Measurements from ENCODE around the gene FIGN. TPM values are rescaled to one million over a fixed set of nuclear protein-coding genes. Genes with fewer than 3 reads are reported as not detected.

Gene FIGN
- total and polyA plus RNA-seq, 10 of the 15 experiments (the other 5 are each of a cell fraction or from before 2014, with no cell fraction given) = under 0.01 to 0.01 TPM; not detected in 8

DNA sequence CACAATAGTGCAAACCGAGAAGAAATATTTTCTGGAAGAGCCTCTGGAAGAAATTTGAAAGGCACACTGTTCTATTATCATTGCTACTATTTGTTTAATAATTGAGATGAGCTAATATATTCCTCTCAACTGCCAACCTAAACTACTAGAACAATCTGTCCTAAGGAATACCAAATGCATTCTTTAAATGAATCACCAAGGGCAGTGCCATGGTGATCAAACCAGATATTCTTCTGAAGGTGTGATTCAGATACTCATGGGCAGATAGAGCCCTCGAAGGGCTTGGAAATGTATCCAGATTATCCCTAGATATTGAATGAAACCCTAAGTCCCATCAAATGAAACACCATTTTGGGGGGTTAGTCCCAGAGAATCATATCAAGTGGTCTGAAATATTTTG, 76.6 kb downstream of the FIGN start:
- H3K4me3 ChIP-seq = no peak overlapping the region
- CTCF ChIA-PET = no interaction called here
- POLR2A ChIA-PET = no interaction called here
- intact Hi-C loops (cut with micrococcal nuclease; ENCODE audit: unreplicated experiment) = no loop called here
- no peak overlapping the region for H2AFZ ChIP-seq (ENCODE audit: control insufficient read depth, low read depth, low read length)
- SMC1A ChIA-PET (ENCODE audit: uncharacterized antibody, unreplicated experiment) = no interaction called here
- no peak for ATAC-seq
- no peaks in the 10 kb centered on the region for H3K4me1 ChIP-seq (ENCODE audit: control insufficient read depth, insufficient read depth, low read length)
- in situ Hi-C loops (cut with MboI) = no loop called here
- TF ChIP-seq SIN3A (IDR thresholded peaks at IDR 0.05; ENCODE audit: low read depth, low read length) (no peak), TBL1XR1 (IDR thresholded peaks at IDR 0.05; ENCODE audit: low read depth, low read length) (no peak), CREB1 (IDR thresholded peaks at IDR 0.05; ENCODE audit: low read depth) (no peak), ATF7 (IDR thresholded peaks at IDR 0.05; ENCODE audit: low read depth) (no peak)
- TF ChIP-seq, protein P1, sequence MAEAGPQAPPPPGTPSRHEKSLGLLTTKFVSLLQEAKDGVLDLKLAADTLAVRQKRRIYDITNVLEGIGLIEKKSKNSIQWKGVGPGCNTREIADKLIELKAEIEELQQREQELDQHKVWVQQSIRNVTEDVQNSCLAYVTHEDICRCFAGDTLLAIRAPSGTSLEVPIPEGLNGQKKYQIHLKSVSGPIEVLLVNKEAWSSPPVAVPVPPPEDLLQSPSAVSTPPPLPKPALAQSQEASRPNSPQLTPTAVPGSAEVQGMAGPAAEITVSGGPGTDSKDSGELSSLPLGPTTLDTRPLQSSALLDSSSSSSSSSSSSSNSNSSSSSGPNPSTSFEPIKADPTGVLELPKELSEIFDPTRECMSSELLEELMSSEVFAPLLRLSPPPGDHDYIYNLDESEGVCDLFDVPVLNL (IDR thresholded peaks at IDR 0.05; ENCODE audit: low read depth, low read length) = no peak
- WGBS (ENCODE audit: insufficient coverage, insufficient replicate concordance, low lambda C conversion rate, missing lambda C conversion rate) = 2% methylated on average over 2 of the region's 2 CpGs
- no peaks in the 10 kb centered on the region for H3K9me3 ChIP-seq (replicated peaks; ENCODE audit: control insufficient read depth, insufficient read depth, low read length)
- no peak overlapping the region for H3K9ac ChIP-seq (ENCODE audit: control insufficient read depth, insufficient read depth, low read length)
- H3K36me3 ChIP-seq (ENCODE audit: control insufficient read depth in 2 of 2, insufficient read depth in 2 of 2, low read length in 1 of 2) = no peaks in the 10 kb centered on the region
- RAD21 ChIA-PET (ENCODE audit: unreplicated experiment) = no interaction called here
- DNase-seq (ENCODE audit: low read depth, low spot score) = no peak
- no peaks in the 10 kb centered on the region; a peak in 1 of 4 replicates for H3K27me3 ChIP-seq (replicated peaks in 1 of 2; ENCODE audit: control insufficient read depth in 2 of 2, insufficient read depth in 2 of 2, low read length in 1 of 2)
- no TSS peak for BruUV-seq (replicated peaks)
- no peak overlapping the region for H3K27ac ChIP-seq (ENCODE audit: control insufficient read depth, insufficient read depth)
- FAIRE-seq = no peak
- no peaks in the 10 kb centered on the region for H3K79me2 ChIP-seq (ENCODE audit: control insufficient read depth, insufficient read depth, low read length)
- no peaks in the 10 kb centered on the region for H4K20me1 ChIP-seq (ENCODE audit: control insufficient read depth, insufficient read depth)
- H3K4me2 ChIP-seq (ENCODE audit: control insufficient read depth, insufficient read depth) = no peak overlapping the region

DNA sequence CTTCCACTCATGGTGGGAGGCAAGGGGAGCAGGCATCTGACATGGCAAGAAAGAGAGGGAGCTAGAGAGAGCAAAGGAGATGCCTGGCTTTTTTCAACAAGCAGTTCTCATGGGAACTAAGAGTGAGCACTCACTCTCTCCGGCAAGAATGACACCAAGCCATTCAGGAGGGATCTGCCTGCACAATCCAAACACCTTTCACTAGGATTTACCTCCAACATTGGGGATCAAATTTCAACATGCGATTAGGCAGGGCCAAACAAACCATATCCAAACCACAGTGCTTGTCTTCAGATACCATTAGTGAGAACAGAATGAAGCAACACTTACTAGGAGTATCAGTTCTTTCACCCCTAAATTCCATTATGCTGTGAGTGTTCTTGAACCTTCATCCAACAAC, 77.3 kb downstream of the FIGN start:
- CTCF ChIA-PET = interaction anchor here (0.7 kb wide), 1 partner anchor 14 kb away, joined by 3 read pairs; no protein-coding TSS in a partner anchor
- DNase-seq (ENCODE audit: low read depth, low spot score) (no peak), ATAC-seq (no peak), FAIRE-seq (no peak)
- H3K4me3 ChIP-seq = no peak overlapping the region
- BruUV-seq (replicated peaks) = no TSS peak
- no peaks in the 10 kb centered on the region for H3K9me3 ChIP-seq (replicated peaks; ENCODE audit: control insufficient read depth, insufficient read depth, low read length)
- RAD21 ChIA-PET (ENCODE audit: unreplicated experiment) = no interaction called here
- SMC1A ChIA-PET (ENCODE audit: uncharacterized antibody, unreplicated experiment) = no interaction called here
- H3K4me1 ChIP-seq (ENCODE audit: control insufficient read depth, insufficient read depth, low read length) = no peaks in the 10 kb centered on the region
- no peaks in the 10 kb centered on the region for H3K36me3 ChIP-seq (ENCODE audit: control insufficient read depth in 2 of 2, insufficient read depth in 2 of 2, low read length in 1 of 2)
- in situ Hi-C loops (cut with MboI) (no loop called here), intact Hi-C loops (cut with micrococcal nuclease; ENCODE audit: unreplicated experiment) (no loop called here)
- H3K4me2 ChIP-seq (ENCODE audit: control insufficient read depth, insufficient read depth) = no peak overlapping the region
- no peaks in the 10 kb centered on the region; a peak in 1 of 4 replicates for H3K27me3 ChIP-seq (replicated peaks in 1 of 2; ENCODE audit: control insufficient read depth in 2 of 2, insufficient read depth in 2 of 2, low read length in 1 of 2)
- POLR2A ChIA-PET = interaction anchor here (0.7 kb wide), 1 partner anchor 17 kb away, joined by 7 read pairs; no protein-coding TSS in a partner anchor
- no peaks in the 10 kb centered on the region for H3K79me2 ChIP-seq (ENCODE audit: control insufficient read depth, insufficient read depth, low read length)
- H3K9ac ChIP-seq (ENCODE audit: control insufficient read depth, insufficient read depth, low read length) = no peak overlapping the region
- 17% methylated on average over 2 of the region's 2 CpGs for WGBS (ENCODE audit: insufficient coverage, insufficient replicate concordance, low lambda C conversion rate, missing lambda C conversion rate)
- H3K27ac ChIP-seq (ENCODE audit: control insufficient read depth, insufficient read depth) = no peak overlapping the region
- H4K20me1 ChIP-seq (ENCODE audit: control insufficient read depth, insufficient read depth) = no peaks in the 10 kb centered on the region
- no peak overlapping the region for H2AFZ ChIP-seq (ENCODE audit: control insufficient read depth, low read depth, low read length)
- TF ChIP-seq IRF4 (IDR thresholded peaks at IDR 0.05; ENCODE audit: low read depth, low read length) = no peak
- TF ChIP-seq NFIC (IDR thresholded peaks at IDR 0.05; ENCODE audit: low read depth, low read length) = no peak
- no peak for TF ChIP-seq RFX5 (IDR thresholded peaks at IDR 0.05; ENCODE audit: low read depth, low read length)
- no peak for TF ChIP-seq TAF1 (IDR thresholded peaks at IDR 0.05; ENCODE audit: borderline replicate concordance, low read depth, low read length)
- TF ChIP-seq, protein P2, sequence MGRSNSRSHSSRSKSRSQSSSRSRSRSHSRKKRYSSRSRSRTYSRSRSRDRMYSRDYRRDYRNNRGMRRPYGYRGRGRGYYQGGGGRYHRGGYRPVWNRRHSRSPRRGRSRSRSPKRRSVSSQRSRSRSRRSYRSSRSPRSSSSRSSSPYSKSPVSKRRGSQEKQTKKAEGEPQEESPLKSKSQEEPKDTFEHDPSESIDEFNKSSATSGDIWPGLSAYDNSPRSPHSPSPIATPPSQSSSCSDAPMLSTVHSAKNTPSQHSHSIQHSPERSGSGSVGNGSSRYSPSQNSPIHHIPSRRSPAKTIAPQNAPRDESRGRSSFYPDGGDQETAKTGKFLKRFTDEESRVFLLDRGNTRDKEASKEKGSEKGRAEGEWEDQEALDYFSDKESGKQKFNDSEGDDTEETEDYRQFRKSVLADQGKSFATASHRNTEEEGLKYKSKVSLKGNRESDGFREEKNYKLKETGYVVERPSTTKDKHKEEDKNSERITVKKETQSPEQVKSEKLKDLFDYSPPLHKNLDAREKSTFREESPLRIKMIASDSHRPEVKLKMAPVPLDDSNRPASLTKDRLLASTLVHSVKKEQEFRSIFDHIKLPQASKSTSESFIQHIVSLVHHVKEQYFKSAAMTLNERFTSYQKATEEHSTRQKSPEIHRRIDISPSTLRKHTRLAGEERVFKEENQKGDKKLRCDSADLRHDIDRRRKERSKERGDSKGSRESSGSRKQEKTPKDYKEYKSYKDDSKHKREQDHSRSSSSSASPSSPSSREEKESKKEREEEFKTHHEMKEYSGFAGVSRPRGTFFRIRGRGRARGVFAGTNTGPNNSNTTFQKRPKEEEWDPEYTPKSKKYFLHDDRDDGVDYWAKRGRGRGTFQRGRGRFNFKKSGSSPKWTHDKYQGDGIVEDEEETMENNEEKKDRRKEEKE (IDR thresholded peaks at IDR 0.05) = no peak
- no peak for TF ChIP-seq JUNB (IDR thresholded peaks at IDR 0.05)
- no peak for TF ChIP-seq STAT3 (IDR thresholded peaks at IDR 0.05; ENCODE audit: low read depth, low read length)
- TF ChIP-seq SP1 (IDR thresholded peaks at IDR 0.05; ENCODE audit: low read depth, low read length) = no peak
- TF ChIP-seq CHD1 (IDR thresholded peaks at IDR 0.05; ENCODE audit: low read depth, low read length) = no peak
- no peak for TF ChIP-seq EGR1 (IDR thresholded peaks at IDR 0.05; ENCODE audit: borderline replicate concordance in 1 of 2, low read depth in 2 of 2, low read length in 2 of 2)
- no peak for TF ChIP-seq BCL11A (IDR thresholded peaks at IDR 0.05; ENCODE audit: low read depth, low read length)
